GM21360 (cell line): ENCODE results near the gene SLCO4A1.
A peak's percentile ranks its signal among the peaks of the same experiment; 100 is the strongest.

Experiments used
- ATAC-seq: cut with Tn5 transposase; IDR thresholded peaks from one replicate; pipeline ENCODE4 v1.9.1; 2021; ENCODE audit warnings: mild to moderate bottlenecking, moderate library complexity; ENCODE audit not compliant: unreplicated experiment

The SLCO4A1 gene

DNA sequence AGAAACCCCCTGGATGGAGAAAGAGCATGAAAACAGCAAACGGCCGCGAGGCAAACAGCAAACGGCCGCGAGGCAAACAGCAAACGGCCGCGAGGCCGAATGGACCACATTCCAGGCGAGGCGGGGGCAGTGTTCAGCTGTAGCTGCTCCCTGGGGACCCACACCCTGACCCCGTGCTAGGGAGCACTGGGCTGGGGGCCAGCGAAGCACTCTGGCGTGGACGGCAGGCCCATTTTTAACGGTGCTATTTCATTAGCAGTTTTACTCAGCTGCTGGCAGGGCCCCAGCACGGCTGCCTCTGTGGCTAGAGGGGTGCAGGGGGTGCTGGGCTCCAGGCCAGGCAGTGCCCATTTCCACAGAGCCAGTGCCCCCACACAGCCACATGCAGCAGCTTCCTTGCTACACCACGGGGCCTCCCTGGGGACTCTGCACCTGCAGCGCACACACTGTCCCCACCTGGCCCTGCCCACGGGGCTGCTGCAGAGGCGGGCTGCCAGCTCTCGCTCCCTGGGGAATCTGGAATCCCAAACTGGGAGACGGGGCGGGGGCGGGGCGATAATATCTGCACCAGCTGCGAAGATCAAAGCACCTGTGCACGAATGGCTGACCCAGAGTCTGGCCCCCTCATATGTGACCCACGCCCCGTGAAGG lies 35.6 kb upstream of the SLCO4A1 start:
- no peak for ATAC-seq

GRCh38 chr20:62607366-62608217 lies 34.7 kb upstream of the SLCO4A1 start:
- ATAC-seq: no peak

DNA sequence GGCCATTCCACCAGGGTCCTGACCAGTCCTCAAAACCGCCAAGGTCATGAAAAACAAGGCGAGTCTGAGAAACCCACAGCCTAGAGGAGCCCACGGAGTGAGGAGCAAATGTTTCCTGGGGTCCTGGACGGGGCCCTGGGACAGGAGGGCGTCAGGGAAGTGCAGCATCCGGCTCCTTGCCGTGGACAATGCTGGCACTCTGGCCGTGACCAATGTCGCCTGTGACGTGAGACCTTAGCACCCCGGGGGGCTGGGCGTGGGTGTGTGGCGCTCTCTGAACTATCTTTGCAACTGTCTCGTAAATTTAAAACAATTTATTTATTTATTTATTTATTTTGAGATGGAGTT lies 34.1 kb upstream of the SLCO4A1 start:
- ATAC-seq: no peak

- ATAC-seq: no peak
These were observed 33.0 kb upstream of the SLCO4A1 start for GRCh38 chr20:62609279-62609720.

DNA sequence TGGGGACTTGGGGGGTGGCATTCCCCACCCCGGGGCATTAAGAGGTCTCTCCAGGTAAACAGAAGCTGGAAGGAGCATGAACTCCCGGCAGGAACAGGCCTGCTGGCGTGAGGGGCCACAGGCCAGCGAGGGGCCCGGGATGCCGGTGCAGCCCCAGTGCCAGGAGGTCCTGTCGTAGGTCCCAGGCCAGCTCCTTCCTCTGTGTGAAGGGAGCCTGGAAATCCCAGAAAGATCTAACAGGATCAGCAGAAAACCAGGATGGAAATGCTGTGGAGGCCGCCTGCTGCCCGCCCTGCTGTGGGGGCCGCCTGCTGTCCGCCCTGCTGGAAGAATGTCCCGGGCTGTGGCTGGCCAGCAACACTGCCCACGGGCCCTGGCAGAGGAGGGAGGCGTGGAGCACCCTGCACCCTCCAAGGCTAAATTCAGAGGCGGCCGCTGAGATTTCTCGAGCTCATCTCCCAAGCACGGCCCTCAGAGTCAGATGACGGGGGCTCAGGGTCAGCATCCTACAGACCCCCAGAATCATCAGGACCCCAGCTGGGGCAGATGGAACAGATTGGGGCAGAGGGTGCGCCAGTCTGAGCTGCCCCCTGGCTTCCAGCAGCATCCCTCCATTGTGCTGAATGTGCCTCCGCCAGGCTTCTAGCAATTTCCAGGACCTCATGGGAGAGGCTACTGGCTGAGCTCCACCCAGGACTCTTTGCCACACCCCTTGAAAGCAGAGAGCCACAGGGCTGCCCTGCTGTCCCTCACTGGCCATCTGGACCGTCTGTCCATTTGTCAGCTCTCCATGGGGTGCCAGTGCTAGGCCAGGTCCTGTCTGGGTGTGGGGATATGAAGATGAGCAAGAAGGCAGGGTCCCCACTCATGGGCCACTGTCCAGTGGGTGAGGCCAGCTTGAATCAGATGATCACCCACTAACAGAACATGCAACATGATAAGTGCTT lies 32.2 kb upstream of the SLCO4A1 start:
- ATAC-seq: no peak

GRCh38 chr20:62611012-62611411 lies 31.3 kb upstream of the SLCO4A1 start:
- no peak for ATAC-seq

DNA sequence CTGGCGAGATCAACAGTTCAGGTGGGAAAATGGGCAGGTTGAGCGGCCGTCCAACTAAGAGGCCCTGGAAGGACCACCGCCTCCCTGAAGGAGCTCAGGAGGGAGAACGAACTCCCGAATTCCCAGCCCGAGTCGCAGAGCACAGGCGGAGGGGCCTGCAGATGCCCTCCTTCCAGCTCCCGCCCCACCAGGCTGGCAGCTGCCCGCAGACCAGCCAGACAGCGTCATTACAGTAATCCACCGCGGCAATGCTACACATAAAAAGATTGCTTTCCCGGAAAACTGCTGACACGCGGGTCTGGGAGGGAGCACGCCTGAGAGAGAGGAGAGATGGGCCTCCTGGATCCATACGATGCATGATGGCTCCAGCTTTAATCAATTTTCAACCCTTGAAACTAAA lies 30.5 kb upstream of the SLCO4A1 start:
- ATAC-seq: no peak

DNA sequence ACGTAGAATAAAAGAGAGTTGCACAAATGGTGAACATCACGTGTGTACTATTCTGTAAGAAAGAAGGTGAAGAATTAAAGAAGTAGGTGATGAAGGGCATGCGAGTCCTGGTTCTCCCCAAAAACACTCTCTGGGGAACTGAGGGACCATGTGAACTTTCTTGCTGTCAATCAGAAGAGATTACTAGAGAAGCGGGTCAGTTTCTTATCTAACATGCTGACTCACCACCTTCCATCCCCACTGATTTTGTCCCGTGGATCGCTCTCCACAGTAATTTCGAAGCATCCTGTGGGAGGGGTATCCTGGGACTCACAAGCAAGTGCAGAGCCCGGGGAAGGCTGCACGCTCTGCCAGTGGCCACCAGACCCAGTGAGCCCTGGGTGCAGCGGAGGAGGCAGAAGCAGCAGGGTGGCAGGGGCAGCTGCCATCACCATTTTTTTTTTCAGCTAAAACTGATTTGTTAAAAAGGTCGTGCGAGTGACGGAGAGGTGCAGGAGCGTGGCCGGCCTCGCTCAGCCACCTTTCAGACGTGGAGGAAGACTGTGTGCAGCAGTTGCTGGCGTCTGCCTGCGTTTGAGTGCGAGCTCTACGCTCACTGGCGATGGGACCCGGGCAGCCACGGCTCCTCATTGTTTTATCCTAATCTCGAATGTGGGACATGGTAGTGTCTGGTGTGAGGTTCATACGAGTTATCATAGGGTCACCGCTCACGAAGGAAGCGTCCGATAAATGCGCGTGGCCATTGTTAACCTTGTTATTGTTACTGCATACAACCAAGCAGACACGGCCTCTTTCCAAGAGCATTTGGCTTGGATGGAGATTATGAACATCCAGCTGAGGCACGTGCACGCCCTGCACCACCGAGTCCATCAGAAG lies 28.0 kb upstream of the SLCO4A1 start:
- ATAC-seq: no peak

- ATAC-seq: no peak
These were observed 27.2 kb upstream of the SLCO4A1 start for GRCh38 chr20:62614961-62615680.

DNA sequence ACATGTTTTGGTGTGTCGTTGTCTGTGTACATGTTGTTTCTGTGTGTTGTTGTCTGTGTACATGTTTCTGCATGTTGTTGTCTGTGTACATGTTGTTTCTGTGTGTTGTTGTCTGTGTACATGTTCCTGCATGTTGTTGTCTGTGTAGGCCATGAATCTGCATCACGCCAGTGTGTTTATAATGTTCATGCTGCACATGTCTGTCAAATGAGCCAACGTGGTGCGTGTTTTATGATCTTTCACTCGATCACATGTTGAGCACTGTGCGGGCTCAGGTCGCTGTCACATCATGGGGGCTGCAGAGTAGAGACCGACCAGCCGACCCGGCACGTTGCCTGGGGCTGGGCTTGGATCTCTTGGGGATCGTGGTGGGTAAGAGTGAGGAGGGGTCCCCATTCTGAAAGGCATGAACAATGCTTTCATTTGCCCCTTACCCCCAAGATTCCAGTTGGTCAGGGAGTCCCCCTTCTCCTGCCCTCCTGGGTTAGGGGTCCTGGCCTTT lies 26.5 kb upstream of the SLCO4A1 start:
- ATAC-seq: no peak

DNA sequence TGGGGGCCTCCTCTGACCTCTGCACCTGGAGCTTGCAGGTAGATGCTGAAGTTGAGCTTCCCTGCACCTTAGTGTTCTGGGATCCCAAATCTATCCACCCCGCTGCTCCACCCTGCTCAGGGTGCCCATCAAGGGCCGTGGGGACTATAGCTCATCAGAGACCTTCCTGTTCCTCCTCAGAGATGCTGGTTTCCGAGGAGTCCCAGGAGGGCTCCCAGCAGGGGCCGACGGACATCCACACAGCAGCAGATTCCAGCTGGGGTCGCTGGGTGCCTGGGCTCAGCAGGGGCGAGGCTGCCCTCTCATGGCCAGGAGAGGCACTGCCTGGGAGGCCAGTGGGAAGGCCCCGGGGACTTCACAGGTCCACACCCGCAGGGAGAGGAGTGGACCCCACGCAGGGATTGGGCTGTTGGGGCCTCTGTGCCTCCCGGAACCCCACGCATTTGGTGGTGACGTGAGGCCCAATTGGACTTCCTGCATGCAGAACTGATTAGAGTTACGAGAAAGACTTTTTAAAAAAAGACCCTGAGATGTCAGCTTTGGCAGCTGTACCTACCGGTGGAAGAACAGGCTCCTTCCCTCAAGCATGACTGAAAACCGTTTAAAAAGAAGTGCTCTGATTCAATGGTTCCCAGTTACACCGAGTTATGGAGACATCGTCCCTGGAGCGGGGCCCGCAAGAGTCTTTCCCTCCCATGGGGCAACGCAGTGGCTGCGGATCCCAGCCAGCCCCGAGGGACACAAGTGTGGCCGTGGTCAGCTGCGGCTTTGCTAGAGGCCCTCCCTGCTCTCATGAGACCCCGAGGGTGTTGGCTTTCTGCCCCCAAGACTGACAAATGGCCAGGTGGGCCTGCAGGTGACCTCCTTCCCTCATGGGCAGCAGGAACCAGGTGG lies 25.3 kb upstream of the SLCO4A1 start:
- peak; percentile 48 for ATAC-seq

DNA sequence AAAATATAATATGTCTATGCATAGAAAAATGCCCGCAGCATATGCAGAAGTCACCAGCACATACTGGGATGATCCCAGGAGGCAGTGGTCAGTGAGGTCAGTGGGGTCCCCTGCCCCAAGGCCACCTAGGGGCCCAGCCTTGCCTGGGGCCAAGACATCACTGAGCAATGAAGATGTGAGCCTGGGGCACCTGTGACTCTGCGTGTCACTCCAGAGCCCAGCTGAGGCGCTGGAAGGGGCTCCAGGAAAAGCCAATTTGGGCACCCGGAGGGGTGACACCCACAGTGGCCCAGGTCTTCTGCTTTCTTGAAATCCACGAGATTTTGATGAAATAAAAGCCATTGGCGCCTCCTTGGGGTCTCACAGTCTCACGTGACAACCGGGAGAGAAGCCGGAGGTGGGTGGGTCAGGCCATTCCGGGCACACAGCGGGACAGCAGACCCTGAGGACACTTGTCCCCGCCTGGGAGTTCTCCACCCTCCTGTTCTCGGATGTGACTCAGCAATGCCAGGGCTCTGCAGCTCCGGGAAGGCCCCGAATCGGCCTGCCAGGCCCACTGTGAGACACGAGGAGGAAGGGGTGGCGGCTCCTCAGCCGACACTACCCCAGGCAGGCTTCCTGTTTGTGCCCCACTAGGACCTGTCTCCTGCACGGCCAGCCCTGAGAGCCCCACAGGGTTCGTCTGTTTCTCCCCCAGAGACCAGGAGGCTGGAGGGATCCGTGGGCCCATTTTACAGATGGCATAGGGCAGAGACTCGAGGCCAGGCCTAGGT lies 24.4 kb upstream of the SLCO4A1 start:
- no peak for ATAC-seq

DNA sequence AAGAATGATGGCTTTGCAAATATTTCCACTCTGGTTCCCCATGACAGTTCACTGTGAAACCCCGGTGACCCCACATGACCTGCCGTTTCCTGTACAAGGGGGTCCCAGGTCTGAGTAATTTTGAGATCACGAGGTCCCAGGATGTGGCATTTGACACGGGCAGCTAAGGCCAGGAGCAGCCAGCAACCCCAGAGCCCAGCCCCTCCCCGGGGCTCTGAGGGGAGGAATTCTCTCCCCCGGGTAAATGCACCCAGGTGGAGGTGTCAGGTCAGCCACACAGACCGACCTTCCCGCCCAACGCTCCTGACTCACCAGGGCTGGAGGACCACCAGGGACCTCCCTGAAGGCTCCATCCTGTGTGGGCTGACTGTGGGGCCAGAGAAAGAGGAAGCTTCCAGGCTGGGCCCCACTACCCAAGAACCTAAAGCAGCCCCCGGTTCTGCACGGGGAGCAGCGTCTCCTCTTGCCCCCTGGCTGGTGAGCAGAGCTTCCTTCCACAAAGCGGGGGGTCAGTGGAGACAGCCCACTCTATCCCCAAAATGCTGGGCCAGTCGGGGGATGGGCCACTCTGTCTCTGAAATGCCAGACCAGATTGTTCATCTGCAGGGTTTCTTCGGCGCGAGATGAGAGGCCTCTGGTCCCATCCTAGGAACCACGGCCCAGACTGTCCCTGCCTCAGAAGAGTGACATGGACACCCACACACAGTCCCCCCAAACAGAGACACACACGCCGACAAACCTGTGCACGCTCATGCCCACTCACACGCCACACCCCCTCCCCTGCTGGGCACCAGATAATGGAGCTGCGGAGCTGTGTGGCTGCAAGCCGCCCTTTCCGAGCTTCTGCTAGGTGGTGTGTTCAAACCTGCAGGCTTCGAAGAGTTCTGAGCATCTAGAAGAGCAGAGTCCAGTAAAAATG lies 23.4 kb upstream of the SLCO4A1 start:
- no peak for ATAC-seq

- ATAC-seq: no peak
These were observed 21.7 kb upstream of the SLCO4A1 start for GRCh38 chr20:62620625-62621024.

- ATAC-seq: no peak
These were observed 20.8 kb upstream of the SLCO4A1 start for GRCh38 chr20:62621251-62622110.
